Measurements from ENCODE around the gene EIF4G1. TPM values are rescaled to one million over a fixed set of nuclear protein-coding genes. Genes with fewer than 3 reads are reported as not detected.

Gene EIF4G1
- total RNA-seq, 1 donor from 2014 or later: 490 TPM

DNA sequence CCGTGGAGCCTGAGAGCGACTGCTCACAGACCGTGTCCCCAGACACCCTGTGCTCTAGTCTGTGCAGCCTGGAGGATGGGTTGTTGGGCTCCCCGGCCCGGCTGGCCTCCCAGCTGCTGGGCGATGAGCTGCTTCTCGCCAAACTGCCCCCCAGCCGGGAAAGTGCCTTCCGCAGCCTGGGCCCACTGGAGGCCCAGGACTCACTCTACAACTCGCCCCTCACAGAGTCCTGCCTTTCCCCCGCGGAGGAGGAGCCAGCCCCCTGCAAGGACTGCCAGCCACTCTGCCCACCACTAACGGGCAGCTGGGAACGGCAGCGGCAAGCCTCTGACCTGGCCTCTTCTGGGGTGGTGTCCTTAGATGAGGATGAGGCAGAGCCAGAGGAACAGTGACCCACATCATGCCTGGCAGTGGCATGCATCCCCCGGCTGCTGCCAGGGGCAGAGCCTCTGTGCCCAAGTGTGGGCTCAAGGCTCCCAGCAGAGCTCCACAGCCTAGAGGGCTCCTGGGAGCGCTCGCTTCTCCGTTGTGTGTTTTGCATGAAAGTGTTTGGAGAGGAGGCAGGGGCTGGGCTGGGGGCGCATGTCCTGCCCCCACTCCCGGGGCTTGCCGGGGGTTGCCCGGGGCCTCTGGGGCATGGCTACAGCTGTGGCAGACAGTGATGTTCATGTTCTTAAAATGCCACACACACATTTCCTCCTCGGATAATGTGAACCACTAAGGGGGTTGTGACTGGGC is 30.3 kb downstream of the EIF4G1 start:
- H3K9me3 ChIP-seq (ENCODE audit: insufficient read depth, low read depth, low read length): no peaks in the 10 kb centered on the region
- H3K27me3 ChIP-seq (ENCODE audit: insufficient read depth, low read length): no peaks in the 10 kb centered on the region
- Mint-ChIP-seq H3K4me3 (ENCODE audit: unreplicated experiment) (no peak overlapping the region), H3K27ac (ENCODE audit: unreplicated experiment) (no peak overlapping the region), H3K4me1 (ENCODE audit: low read depth, unreplicated experiment) (peaks cover 40% of the 10 kb centered on the region), H3K27me3 (ENCODE audit: low read depth, unreplicated experiment) (no peaks in the 10 kb centered on the region), H3K9me3 (ENCODE audit: unreplicated experiment) (no peaks in the 10 kb centered on the region), H3K36me3 (ENCODE audit: low read depth, unreplicated experiment) (peaks cover 20% of the 10 kb centered on the region)
- FAIRE-seq (no peak), DNase-seq (ENCODE audit: low read depth) (no peak)
- H2AFZ ChIP-seq (ENCODE audit: low read depth, low read length): no peak overlapping the region
- H3K9ac ChIP-seq (ENCODE audit: low read length): no peak overlapping the region
- H3K36me3 ChIP-seq (ENCODE audit: insufficient read depth, low read length): no peaks in the 10 kb centered on the region
- peaks cover 3% of the 10 kb centered on the region for H3K79me2 ChIP-seq (ENCODE audit: insufficient read depth, low read length)
- no peak overlapping the region for H3K4me3 ChIP-seq (ENCODE audit: insufficient read depth, low read depth, low read length)
- H3K4me2 ChIP-seq (ENCODE audit: low read length): no peak overlapping the region
- peaks cover 26% of the 10 kb centered on the region for H4K20me1 ChIP-seq (ENCODE audit: insufficient read depth, low read length)
- H3K4me1 ChIP-seq (ENCODE audit: insufficient read depth, low read length): peaks cover 28% of the 10 kb centered on the region
- no peak overlapping the region for H3K27ac ChIP-seq (ENCODE audit: low read depth, low read length)
- TF ChIP-seq, protein P1, sequence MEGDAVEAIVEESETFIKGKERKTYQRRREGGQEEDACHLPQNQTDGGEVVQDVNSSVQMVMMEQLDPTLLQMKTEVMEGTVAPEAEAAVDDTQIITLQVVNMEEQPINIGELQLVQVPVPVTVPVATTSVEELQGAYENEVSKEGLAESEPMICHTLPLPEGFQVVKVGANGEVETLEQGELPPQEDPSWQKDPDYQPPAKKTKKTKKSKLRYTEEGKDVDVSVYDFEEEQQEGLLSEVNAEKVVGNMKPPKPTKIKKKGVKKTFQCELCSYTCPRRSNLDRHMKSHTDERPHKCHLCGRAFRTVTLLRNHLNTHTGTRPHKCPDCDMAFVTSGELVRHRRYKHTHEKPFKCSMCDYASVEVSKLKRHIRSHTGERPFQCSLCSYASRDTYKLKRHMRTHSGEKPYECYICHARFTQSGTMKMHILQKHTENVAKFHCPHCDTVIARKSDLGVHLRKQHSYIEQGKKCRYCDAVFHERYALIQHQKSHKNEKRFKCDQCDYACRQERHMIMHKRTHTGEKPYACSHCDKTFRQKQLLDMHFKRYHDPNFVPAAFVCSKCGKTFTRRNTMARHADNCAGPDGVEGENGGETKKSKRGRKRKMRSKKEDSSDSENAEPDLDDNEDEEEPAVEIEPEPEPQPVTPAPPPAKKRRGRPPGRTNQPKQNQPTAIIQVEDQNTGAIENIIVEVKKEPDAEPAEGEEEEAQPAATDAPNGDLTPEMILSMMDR (IDR thresholded peaks at IDR 0.05; ENCODE audit: insufficient read depth, low read depth, low read length): no peak
- no peak for TF ChIP-seq EZH2 (IDR thresholded peaks at IDR 0.05; ENCODE audit: insufficient read depth, low read length)

DNA sequence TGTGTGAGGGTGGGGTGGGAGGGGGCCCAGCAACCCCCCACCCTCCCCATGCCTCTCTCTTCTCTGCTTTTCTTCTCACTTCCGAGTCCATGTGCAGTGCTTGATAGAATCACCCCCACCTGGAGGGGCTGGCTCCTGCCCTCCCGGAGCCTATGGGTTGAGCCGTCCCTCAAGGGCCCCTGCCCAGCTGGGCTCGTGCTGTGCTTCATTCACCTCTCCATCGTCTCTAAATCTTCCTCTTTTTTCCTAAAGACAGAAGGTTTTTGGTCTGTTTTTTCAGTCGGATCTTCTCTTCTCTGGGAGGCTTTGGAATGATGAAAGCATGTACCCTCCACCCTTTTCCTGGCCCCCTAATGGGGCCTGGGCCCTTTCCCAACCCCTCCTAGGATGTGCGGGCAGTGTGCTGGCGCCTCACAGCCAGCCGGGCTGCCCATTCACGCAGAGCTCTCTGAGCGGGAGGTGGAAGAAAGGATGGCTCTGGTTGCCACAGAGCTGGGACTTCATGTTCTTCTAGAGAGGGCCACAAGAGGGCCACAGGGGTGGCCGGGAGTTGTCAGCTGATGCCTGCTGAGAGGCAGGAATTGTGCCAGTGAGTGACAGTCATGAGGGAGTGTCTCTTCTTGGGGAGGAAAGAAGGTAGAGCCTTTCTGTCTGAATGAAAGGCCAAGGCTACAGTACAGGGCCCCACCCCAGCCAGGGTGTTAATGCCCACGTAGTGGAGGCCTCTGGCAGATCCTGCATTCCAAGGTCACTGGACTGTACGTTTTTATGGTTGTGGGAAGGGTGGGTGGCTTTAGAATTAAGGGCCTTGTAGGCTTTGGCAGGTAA is 31.1 kb downstream of the EIF4G1 start:
- Histone ChIP-seq H4K20me1 (ENCODE audit: insufficient read depth, low read length) (peaks cover 24% of the 10 kb centered on the region), H3K36me3 (ENCODE audit: insufficient read depth, low read length) (no peaks in the 10 kb centered on the region), H3K27me3 (ENCODE audit: insufficient read depth, low read length) (no peaks in the 10 kb centered on the region), H3K4me2 (ENCODE audit: low read length) (no peak overlapping the region), H3K4me1 (ENCODE audit: insufficient read depth, low read length) (peaks cover 26% of the 10 kb centered on the region), H2AFZ (ENCODE audit: low read depth, low read length) (no peak overlapping the region), H3K9me3 (ENCODE audit: insufficient read depth, low read depth, low read length) (no peaks in the 10 kb centered on the region), H3K27ac (ENCODE audit: low read depth, low read length) (no peak overlapping the region), H3K79me2 (ENCODE audit: insufficient read depth, low read length) (peaks cover 2% of the 10 kb centered on the region), H3K9ac (ENCODE audit: low read length) (peak overlapping the region; percentile 33), H3K4me3 (ENCODE audit: insufficient read depth, low read depth, low read length) (no peak overlapping the region)
- no peaks in the 10 kb centered on the region for H3K27me3 Mint-ChIP-seq (ENCODE audit: low read depth, unreplicated experiment)
- peak overlapping the region; percentile 78 for H3K27ac Mint-ChIP-seq (ENCODE audit: unreplicated experiment)
- TF ChIP-seq, protein P1 (IDR thresholded peaks at IDR 0.05; ENCODE audit: insufficient read depth, low read depth, low read length): peak; percentile 51
- TF ChIP-seq EZH2 (IDR thresholded peaks at IDR 0.05; ENCODE audit: insufficient read depth, low read length): no peak
- H3K4me3 Mint-ChIP-seq (ENCODE audit: unreplicated experiment): peak overlapping the region; percentile 7
- peaks cover 38% of the 10 kb centered on the region for H3K4me1 Mint-ChIP-seq (ENCODE audit: low read depth, unreplicated experiment)
- H3K9me3 Mint-ChIP-seq (ENCODE audit: unreplicated experiment): no peaks in the 10 kb centered on the region
- FAIRE-seq (no peak), DNase-seq (ENCODE audit: low read depth) (no peak)
- H3K36me3 Mint-ChIP-seq (ENCODE audit: low read depth, unreplicated experiment): peaks cover 20% of the 10 kb centered on the region

Data from astrocyte (in vitro differentiated cells and primary cell).